Cerebellar nuclear complex (tissue), 1 donor: ENCODE data around the gene APOBEC3H.

Experiments used
- DNase-seq, 2 experiments: peaks; one replicate each; lab custom pipeline; 2025; lab: John Stamatoyannopoulos, UW

APOBEC3H gene

DNA sequence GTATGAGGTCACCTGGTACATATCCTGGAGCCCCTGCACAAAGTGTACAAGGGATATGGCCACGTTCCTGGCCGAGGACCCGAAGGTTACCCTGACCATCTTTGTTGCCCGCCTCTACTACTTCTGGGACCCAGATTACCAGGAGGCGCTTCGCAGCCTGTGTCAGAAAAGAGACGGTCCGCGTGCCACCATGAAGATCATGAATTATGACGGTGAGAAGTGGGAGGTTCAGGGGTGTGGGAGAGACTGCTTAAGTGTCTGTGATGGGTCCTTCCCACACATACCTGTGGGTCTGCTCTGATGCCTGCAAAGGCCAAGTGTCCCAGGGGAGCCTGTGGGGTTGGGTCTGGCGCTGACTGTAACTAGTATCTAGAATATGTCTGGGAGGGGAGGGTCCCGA, 16.0 kb upstream of the APOBEC3H start:
- DNase-seq = no peak

GRCh38 chr22:39081598-39081997, 15.4 kb upstream of the APOBEC3H start:
- no peak for DNase-seq

DNA sequence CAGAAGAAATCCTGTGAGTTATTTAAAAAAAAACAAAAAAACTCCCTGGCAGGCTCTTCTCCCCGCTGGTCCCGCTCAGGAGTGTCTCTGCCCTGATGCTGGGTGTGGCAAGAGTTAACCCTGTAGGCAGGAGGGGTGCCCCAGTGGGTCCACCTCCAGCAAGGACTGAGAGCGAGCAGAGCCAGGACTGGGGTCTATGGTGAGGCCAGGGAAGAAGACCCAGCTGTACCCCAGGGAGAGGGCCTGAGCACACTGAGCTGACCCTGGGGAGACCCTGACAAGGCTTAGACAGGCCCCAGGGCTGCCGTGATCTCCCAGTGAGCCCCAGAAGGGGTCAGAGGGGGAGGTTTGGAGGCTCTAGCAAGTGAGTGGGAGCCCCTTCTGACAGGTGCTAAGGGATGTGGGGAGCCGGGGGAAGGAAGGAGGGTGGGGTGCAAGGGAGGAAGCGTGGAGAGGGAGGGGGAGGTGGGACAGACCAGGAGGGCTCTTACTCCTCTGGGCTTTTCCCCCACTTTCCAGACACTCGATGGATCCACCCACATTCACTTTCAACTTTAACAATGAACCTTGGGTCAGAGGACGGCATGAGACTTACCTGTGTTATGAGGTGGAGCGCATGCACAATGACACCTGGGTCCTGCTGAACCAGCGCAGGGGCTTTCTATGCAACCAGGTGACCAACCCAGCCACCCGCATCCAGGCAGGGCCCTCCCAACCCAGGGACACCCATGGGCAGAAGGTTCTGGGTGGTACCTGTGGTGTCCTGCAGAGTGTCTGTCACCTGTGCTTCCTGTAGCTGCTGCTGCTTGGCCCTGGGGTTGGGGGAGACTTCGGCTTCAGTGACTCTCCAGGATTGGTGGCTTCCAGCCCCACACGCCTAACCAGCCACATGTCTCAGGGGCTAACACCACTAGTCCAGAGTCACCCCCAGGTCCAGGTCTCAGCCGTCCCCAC, 13.6 kb upstream of the APOBEC3H start:
- DNase-seq = no peak

- DNase-seq = no peak
Observed at GRCh38 chr22:39084666-39085065, 12.4 kb upstream of the APOBEC3H start.

DNA sequence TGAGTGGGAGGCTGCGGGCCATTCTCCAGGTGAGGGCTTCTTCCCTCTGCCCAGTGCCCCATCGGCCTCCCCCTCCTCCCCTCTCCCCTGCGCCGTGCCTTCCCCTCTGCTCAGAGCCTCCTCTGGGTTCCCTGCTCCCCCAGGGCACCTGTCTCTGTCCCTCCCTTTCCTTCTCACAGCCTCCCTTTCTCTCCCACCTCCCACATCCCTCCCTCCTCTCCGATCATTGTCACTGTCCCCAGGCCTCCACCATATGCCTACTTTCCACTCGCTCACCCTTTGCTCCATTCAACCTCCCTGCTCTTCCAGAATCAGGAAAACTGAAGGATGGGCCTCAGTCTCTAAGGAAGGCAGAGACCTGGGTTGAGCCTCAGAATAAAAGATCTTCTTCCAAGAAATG, 9.9 kb upstream of the APOBEC3H start:
- no peak for DNase-seq

- no peak for DNase-seq
Observed at GRCh38 chr22:39087881-39088684, 9.0 kb upstream of the APOBEC3H start.

GRCh38 chr22:39088685-39089032, 8.4 kb upstream of the APOBEC3H start:
- no peak for DNase-seq

GRCh38 chr22:39089928-39090327, 7.1 kb upstream of the APOBEC3H start:
- no peak for DNase-seq

- DNase-seq = no peak
Observed at GRCh38 chr22:39090426-39091064, 6.5 kb upstream of the APOBEC3H start.

DNA sequence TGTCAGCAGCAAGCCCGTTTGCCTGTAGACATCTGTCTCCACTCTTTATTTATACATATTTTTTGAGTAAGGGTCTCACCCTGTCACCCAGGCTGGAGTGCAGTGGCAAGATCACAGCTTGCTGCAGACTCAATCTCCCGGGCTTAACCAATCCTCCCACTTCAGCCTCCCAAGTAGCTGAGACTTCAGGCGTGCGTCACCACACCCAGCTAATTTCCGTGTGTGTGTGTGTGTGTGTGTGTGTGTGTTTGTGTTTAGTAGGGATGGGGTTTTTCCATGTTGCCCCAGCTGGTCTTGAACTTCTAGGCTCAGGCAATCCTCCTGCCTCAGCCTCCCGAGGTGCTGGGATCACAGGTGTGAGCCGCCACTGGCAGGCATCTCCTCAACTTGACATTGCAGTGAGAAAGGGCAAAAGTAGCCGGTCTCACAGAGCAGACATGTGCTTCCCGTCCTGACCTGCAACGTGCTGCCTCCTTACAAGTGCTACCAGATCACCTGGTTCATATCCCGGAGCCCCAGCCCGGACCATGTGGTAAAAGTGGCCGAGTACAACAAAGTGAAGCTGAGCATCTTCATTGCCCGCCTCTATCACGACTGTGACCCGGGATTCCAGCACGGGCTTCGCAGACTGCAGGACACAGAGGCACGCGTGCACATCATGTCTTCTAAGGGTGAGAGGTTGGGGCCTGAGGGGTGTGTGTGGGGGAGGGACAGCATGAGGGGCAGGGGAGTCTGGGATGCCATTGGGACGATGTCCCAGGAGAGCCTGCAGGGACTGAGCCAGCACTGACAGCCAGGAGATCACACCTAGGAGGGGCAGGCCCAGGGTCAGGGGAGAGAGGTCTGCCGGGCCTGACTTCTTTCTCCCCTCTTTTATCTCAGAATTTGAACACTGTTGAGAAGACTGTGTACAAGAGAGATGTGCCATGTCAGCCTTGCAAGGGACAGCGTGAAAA, 5.6 kb upstream of the APOBEC3H start:
- no peak for DNase-seq

DNA sequence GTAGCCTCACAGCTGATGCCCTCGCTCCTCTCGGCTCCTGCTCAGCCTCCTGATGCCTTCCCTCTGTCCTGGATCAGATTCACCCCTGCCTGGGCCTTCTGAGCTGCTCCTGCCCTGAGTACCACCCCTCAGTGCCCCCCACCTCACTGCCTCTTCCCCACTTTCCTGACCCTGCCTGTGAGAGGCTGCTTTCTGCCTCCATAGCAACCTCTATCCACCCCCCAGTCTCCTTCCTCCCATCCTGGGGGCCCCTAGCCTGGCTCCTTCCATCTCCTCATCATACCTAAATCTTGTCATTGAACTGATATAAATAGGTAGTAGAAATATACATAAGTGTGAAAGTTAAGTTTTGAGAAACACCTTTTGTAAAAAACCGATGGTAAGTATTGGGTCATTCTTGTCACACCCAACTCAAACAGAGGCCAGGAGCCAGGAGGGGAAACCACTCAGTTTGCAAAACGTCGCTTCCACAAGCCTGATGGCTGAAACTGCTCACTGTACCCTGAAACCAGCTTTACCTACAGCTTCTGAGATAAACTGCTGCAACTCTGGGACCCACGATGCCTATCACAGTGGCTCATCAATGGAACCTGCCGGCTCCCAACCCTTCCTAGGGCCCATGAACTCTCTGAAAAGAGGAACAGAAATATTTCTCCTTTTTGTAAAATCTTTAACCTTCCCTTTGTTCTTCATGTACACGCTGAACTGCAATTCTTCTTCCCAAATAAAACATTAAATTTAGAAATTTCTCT, 4.8 kb upstream of the APOBEC3H start:
- no peak for DNase-seq

GRCh38 chr22:39094717-39095389, 2.2 kb upstream of the APOBEC3H start:
- no peak for DNase-seq

GRCh38 chr22:39095971-39096370, 1.1 kb upstream of the APOBEC3H start:
- no peak for DNase-seq

GRCh38 chr22:39098026-39098425, 982 bp downstream of the APOBEC3H start:
- no peak for DNase-seq

DNA sequence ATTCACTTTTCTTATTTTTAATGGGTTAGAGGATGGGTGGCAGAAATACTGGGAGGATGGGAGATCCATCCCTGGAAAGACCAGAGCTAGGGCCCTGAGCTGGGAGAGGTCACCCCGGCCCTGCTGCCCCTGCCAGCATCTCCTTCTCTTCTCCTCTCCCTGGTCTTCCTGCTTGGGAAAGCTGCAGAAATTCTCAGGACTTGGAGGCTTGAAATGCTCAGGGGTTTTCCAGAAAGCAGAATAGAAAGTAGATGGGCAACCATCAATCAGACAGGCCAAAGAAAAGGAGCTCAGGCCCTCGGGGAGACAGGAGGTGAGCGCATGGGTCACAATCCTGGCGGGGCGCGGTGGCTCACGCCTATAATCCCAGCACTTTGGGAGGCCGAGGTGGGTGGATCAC, 1.5 kb downstream of the APOBEC3H start:
- DNase-seq = no peak

DNA sequence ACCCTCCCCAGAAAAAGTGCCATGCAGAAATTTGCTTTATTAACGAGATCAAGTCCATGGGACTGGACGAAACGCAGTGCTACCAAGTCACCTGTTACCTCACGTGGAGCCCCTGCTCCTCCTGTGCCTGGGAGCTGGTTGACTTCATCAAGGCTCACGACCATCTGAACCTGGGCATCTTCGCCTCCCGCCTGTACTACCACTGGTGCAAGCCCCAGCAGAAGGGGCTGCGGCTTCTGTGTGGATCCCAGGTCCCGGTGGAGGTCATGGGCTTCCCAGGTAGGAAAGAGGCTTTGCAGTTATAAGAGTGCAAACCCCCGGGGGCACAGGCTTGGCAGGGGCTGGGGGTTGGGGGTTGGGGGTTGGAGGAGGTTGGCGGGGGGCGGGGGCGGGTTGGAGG, 4.2 kb downstream of the APOBEC3H start:
- no peak for DNase-seq

GRCh38 chr22:39103431-39103830, 6.4 kb downstream of the APOBEC3H start:
- no peak for DNase-seq

DNA sequence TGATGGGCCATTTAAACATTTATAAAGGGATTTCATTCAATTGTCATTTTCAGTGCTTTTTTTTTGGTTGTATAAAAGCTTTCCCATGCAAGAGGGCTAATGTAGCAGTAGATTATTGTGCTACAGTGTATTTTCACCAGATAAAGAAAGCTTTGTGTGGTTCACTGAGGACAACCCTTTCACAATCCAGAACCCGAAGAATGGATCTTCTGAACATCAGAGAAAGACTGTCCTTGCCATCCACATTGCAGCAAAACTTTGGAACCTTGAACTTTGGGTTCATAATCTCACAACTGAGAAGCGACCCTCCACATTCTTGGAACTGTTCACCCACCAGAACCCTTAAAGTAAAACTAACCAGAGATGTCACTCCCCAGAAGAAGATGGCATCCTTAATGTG, 9.3 kb downstream of the APOBEC3H start:
- DNase-seq = no peak

DNA sequence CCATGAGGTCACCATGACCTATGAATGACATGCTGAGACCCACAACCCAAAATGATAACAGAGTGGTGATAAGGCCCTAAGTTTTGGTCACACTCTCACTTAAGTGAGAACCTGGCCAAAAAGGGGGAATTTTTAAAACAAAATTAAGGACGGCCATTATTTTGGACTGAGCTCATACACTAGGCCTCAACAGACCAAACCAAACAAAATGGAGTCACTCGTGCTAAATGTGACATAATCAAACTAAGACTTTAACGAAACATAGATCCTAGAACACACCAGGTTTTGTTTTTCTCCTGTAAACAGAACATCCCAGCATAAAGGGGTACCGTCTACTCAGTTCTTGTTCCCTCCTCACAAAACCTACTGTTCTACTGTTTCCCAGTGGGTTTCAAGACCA, 11.4 kb downstream of the APOBEC3H start:
- DNase-seq = no peak

- no peak for DNase-seq
Observed at GRCh38 chr22:39109361-39109760, 12.3 kb downstream of the APOBEC3H start.
